H1 (cell line): ENCODE results near the gene CNNM3. TPM values are rescaled to one million over a fixed set of nuclear protein-coding genes. Genes with fewer than 3 reads are reported as not detected.

Experiments
- CTCF ChIA-PET: fragments of 300-600 bp; sonication (Branson Sonifier 250); formaldehyde crosslinking; loops from one replicate; lab custom pipeline; 2021; ENCODE audit not compliant: partially characterized antibody; lab: Charles Lee
- POLR2A ChIA-PET: fragments of 300-600 bp; sonication (Branson Sonifier 250); formaldehyde crosslinking; loops from one replicate; lab custom pipeline; 2021; ENCODE audit warnings: inconsistent platforms; ENCODE audit not compliant: partially characterized antibody; lab: Charles Lee
- DNase-seq, 2 experiments: peaks; one replicate each; pipeline versions ENCODE4 v3.0.0 to v3.0.0-alpha.2; 2010 to 2022; ENCODE audit warnings: low spot score in 2 of 2, low read depth in 1 of 2, mixed read lengths in 1 of 2
- FAIRE-seq: peaks from 2 replicates; lab custom pipeline; 2011; peaks lifted over from hg19 to GRCh38; lab: Jason Lieb, UNC
- H2AFZ ChIP-seq: 2 replicates; pipeline ENCODE4 v1.8.1; 2012; ENCODE audit warnings: low read length, inconsistent platforms
- H2AK5ac ChIP-seq: 2 replicates; pipeline ENCODE4 v1.6.1; 2013; ENCODE audit warnings: low read depth, low read length
- H2BK120ac ChIP-seq: replicated peaks from 2 replicates; pipeline ENCODE3; 2013; ENCODE audit warnings: low read depth, low read length, inconsistent platforms
- H2BK12ac ChIP-seq: 2 replicates; pipeline ENCODE4 v1.6.1; 2013; ENCODE audit warnings: low read depth, low read length
- H2BK15ac ChIP-seq: 2 replicates; pipeline ENCODE4 v1.6.1; 2013; ENCODE audit warnings: low read length
- H2BK20ac ChIP-seq: 2 replicates; pipeline ENCODE4 v1.6.1; 2013; ENCODE audit warnings: low read length
- H2BK5ac ChIP-seq: 2 replicates; pipeline ENCODE4 v1.6.1; 2013; ENCODE audit warnings: low read depth, low read length
- H3K14ac ChIP-seq: 2 replicates; pipeline ENCODE4 v1.6.1; 2013; ENCODE audit warnings: inconsistent platforms; ENCODE audit not compliant: insufficient read length
- H3K18ac ChIP-seq: 2 replicates; pipeline ENCODE4 v1.6.1; 2013; ENCODE audit warnings: low read length; ENCODE audit errors: extremely low read depth
- H3K23ac ChIP-seq: 2 replicates; pipeline ENCODE4 v1.6.1; 2013; ENCODE audit warnings: inconsistent platforms; ENCODE audit not compliant: insufficient read length
- H3K23me2 ChIP-seq: 2 replicates; pipeline ENCODE4 v1.6.1; 2013; ENCODE audit warnings: low read depth, low read length
- H3K27ac ChIP-seq: 2 replicates; pipeline ENCODE4 v1.6.1; 2011; ENCODE audit warnings: low read depth, low read length, inconsistent platforms
- H3K27me3 ChIP-seq, 4 experiments: replicated peaks in 1 of 4; 1 replicate in 1 of 4; 2 replicates in 3 of 4; pipeline versions ENCODE4 v1.6.1 to v1.8.1; 2011 to 2013; ENCODE audit warnings: low read length in 3 of 4, mild to moderate bottlenecking in 3 of 4, inconsistent platforms in 2 of 4, mixed read lengths in 2 of 4, moderate library complexity in 1 of 4; ENCODE audit not compliant: control insufficient read depth in 3 of 4, insufficient read depth in 3 of 4; ENCODE audit errors: extremely low read depth in 1 of 4
- H3K36me3 ChIP-seq, 4 experiments: 2 replicates each; pipeline versions ENCODE4 v1.6.1 to v1.8.1; 2011 to 2013; ENCODE audit warnings: mild to moderate bottlenecking in 4 of 4, low read length in 3 of 4, moderate library complexity in 2 of 4, control low read depth in 1 of 4, inconsistent platforms in 1 of 4; ENCODE audit not compliant: insufficient read depth in 4 of 4, control insufficient read depth in 2 of 4
- H3K4ac ChIP-seq: replicated peaks from 2 replicates; pipeline ENCODE3; 2013; ENCODE audit warnings: low read length, low read depth, mixed read lengths, inconsistent platforms; ENCODE audit not compliant: insufficient read length
- H3K4me1 ChIP-seq, 4 experiments: replicated peaks in 1 of 4; 1 replicate in 1 of 4; 2 replicates in 3 of 4; pipeline versions ENCODE4 v1.6.1 to v1.8.1; 2011 to 2013; ENCODE audit warnings: low read length in 3 of 4, inconsistent platforms in 2 of 4, mixed read lengths in 1 of 4; ENCODE audit not compliant: insufficient read depth in 4 of 4, control insufficient read depth in 3 of 4
- H3K4me2 ChIP-seq, 2 experiments: 2 replicates each; pipeline versions ENCODE4 v1.6.1 to v1.8.1; 2011 to 2013; ENCODE audit warnings: low read depth in 2 of 2, low read length in 2 of 2, control low read depth in 1 of 2, inconsistent platforms in 1 of 2, mild to moderate bottlenecking in 1 of 2; ENCODE audit not compliant: insufficient read depth in 1 of 2
- H3K4me3 ChIP-seq, 4 experiments: fragments of 200-600, 300-600 bp in 1 of 4; sonication (generic), shearing (Covaris generic), sonication (Bioruptor Twin) in 1 of 4; 2 replicates each; pipeline versions ENCODE4 v1.5.1 to v1.8.1; 2011 to 2016; ENCODE audit warnings: low read length in 4 of 4, low read depth in 3 of 4, control low read depth in 2 of 4, inconsistent platforms in 2 of 4, mild to moderate bottlenecking in 2 of 4, mixed read lengths in 1 of 4, moderate library complexity in 1 of 4; ENCODE audit not compliant: insufficient read depth in 2 of 4; ENCODE audit errors: extremely low read depth in 1 of 4
- H3K56ac ChIP-seq: replicated peaks from 2 replicates; pipeline ENCODE3; 2013; ENCODE audit warnings: low read depth, mild to moderate bottlenecking, mixed read lengths, low read length, inconsistent platforms; ENCODE audit not compliant: insufficient read length
- H3K79me1 ChIP-seq: 2 replicates; pipeline ENCODE4 v1.6.1; 2013; ENCODE audit warnings: low read depth, low read length, control low read depth
- H3K79me2 ChIP-seq, 2 experiments: 2 replicates each; pipeline versions ENCODE4 v1.6.1 to v1.8.1; 2012 to 2013; ENCODE audit warnings: low read length in 2 of 2, mild to moderate bottlenecking in 2 of 2, inconsistent platforms in 1 of 2; ENCODE audit not compliant: insufficient read depth in 2 of 2, control insufficient read depth in 1 of 2
- H3K9ac ChIP-seq, 4 experiments: replicated peaks in 1 of 4; 1 replicate in 1 of 4; 2 replicates in 3 of 4; pipeline versions ENCODE4 v1.6.1 to v1.8.1; 2011 to 2013; ENCODE audit warnings: low read depth in 3 of 4, low read length in 3 of 4, control low read depth in 2 of 4, mild to moderate bottlenecking in 2 of 4, moderate library complexity in 2 of 4, inconsistent platforms in 1 of 4; ENCODE audit errors: extremely low read depth in 1 of 4
- H3K9me3 ChIP-seq, 2 experiments: 2 replicates each; pipeline versions ENCODE4 v1.6.1 to v1.8.1; 2012 to 2013; ENCODE audit warnings: mild to moderate bottlenecking in 2 of 2, moderate library complexity in 2 of 2, control low read depth in 1 of 2, inconsistent platforms in 1 of 2, low read depth in 1 of 2, low read length in 1 of 2, mixed read lengths in 1 of 2; ENCODE audit not compliant: insufficient read depth in 2 of 2
- H4K20me1 ChIP-seq, 2 experiments: replicated peaks in 1 of 2; 2 replicates each; pipeline versions ENCODE3 to v1.8.1; 2011 to 2013; ENCODE audit warnings: inconsistent platforms in 2 of 2, low read length in 2 of 2, mild to moderate bottlenecking in 1 of 2; ENCODE audit not compliant: insufficient read depth in 2 of 2, control insufficient read depth in 1 of 2
- H4K5ac ChIP-seq: 2 replicates; pipeline ENCODE4 v1.6.1; 2013; ENCODE audit warnings: low read length, low read depth, mixed read lengths, inconsistent platforms; ENCODE audit not compliant: insufficient read length
- H4K8ac ChIP-seq: 2 replicates; pipeline ENCODE4 v1.8.0; 2013; ENCODE audit warnings: mild to moderate bottlenecking, moderate library complexity, low read length, inconsistent platforms; ENCODE audit not compliant: insufficient read depth; ENCODE audit errors: extremely low read depth
- H4K91ac ChIP-seq: replicated peaks from 2 replicates; pipeline ENCODE3; 2013; ENCODE audit warnings: low read length, mixed read lengths, inconsistent platforms; ENCODE audit not compliant: insufficient read length
- BACH1 ChIP-seq: IDR thresholded peaks from 2 replicates; pipeline ENCODE4 v1.6.1; 2012; ENCODE audit warnings: low read length, improper control_type of control experiment
- BCL11A ChIP-seq, 2 experiments: IDR thresholded peaks; one replicate each; pipeline ENCODE4 v1.6.1; 2011; ENCODE audit warnings: low read depth in 2 of 2, low read length in 2 of 2, mild to moderate bottlenecking in 2 of 2
- CTBP2 ChIP-seq: IDR thresholded peaks from 2 replicates; pipeline ENCODE4 v1.7.0; 2011; ENCODE audit warnings: borderline replicate concordance, mild to moderate bottlenecking, moderate library complexity, mixed read lengths, low read length; ENCODE audit not compliant: insufficient read depth, insufficient read length
- HDAC2 ChIP-seq, 2 experiments: fragments of 300-600 bp in 1 of 2; sonication (generic) in 1 of 2; IDR thresholded peaks; 2 replicates each; pipeline ENCODE4 v1.6.1; 2011 to 2012; ENCODE audit warnings: low read depth in 2 of 2, low read length in 2 of 2, mild to moderate bottlenecking in 2 of 2, moderate library complexity in 2 of 2, borderline replicate concordance in 1 of 2, inconsistent platforms in 1 of 2
- MAFK ChIP-seq: IDR thresholded peaks from 2 replicates; pipeline ENCODE4 v1.6.1; 2012; ENCODE audit warnings: low read depth, mild to moderate bottlenecking, improper control_type of control experiment, low read length
- NRF1 ChIP-seq: IDR thresholded peaks from 2 replicates; pipeline ENCODE4 v1.6.1; 2011; ENCODE audit warnings: mild to moderate bottlenecking, low read depth, low read length, improper control_type of control experiment
- SIN3A ChIP-seq, 2 experiments: IDR thresholded peaks in 1 of 2; conservative IDR thresholded peaks in 1 of 2; 2 replicates each; pipeline ENCODE4 v1.6.1; 2011 to 2012; ENCODE audit warnings: low read length in 2 of 2, improper control_type of control experiment in 1 of 2, low read depth in 1 of 2, mild to moderate bottlenecking in 1 of 2
- TEAD4 ChIP-seq: IDR thresholded peaks from 2 replicates; pipeline ENCODE4 v1.6.1; 2012; ENCODE audit warnings: low read depth, low read length, inconsistent platforms, mixed read lengths
- ZNF274 ChIP-seq: IDR thresholded peaks from 2 replicates; pipeline ENCODE4 v1.7.0; 2012; ENCODE audit warnings: low read length, borderline replicate concordance; ENCODE audit errors: extremely low read depth
- WGBS, 2 experiments: shearing (Covaris generic) in 1 of 2; methylation state at CpG; one replicate each; pipeline versions ENCODE4 v1.1.6 to v1.1.7; 2013 to 2015; ENCODE audit warnings: low lambda C conversion rate in 2 of 2, mixed read lengths in 2 of 2, inconsistent platforms in 1 of 2, low coverage in 1 of 2, missing lambda C conversion rate in 1 of 2; ENCODE audit not compliant: insufficient replicate concordance in 2 of 2, insufficient coverage in 1 of 2, insufficient read length in 1 of 2; ENCODE audit errors: extremely low coverage in 1 of 2, missing lambda C conversion rate in 1 of 2; 5-methylcytosine and 5-hydroxymethylcytosine counted together
- polyA plus RNA-seq, 7 experiments: library from polyadenylated mRNA; depleted of rRNA in 3 of 7; stranded (reverse) in 5 of 7; unstranded in 2 of 7; fragments of >200 nt in 5 of 7; fragments of 200-250 nt in 2 of 7; gene quantifications; 1 replicate in 5 of 7; 2 replicates in 1 of 7; 4 replicates in 1 of 7; pipeline versions ENCODE4 v1.2.1 to v1.2.3, GENCODE V29; 2011 to 2013; ENCODE audit warnings: missing spikeins in 2 of 7, mixed read lengths in 2 of 7
- total RNA-seq: library from RNA; stranded (reverse); fragmentation: NEBNext Ultra II Directional; extraction: Animal tissue kit (Norgen Biotek cat#: 25700); gene quantifications from 2 replicates; pipeline ENCODE4 v1.2.1, GENCODE V29; 2021
- TF ChIP-seq, protein P1 (sequence below), 3 experiments: IDR thresholded peaks; 1 replicate in 2 of 3; 2 replicates in 1 of 3; pipeline versions ENCODE4 v1.5.1 to v1.6.1; 2011; ENCODE audit warnings: low read length in 3 of 3, mild to moderate bottlenecking in 3 of 3, inconsistent platforms in 2 of 3, low read depth in 1 of 3, moderate library complexity in 1 of 3; ENCODE audit not compliant: insufficient read depth in 1 of 3; ENCODE audit errors: control extremely low read depth in 1 of 3

CNNM3 gene
- total and polyA plus RNA-seq, 2 of the 8 experiments (the other 6 are each of a cell fraction or from before 2014, with no cell fraction given), result 29.1 to 29.2 TPM

DNA sequence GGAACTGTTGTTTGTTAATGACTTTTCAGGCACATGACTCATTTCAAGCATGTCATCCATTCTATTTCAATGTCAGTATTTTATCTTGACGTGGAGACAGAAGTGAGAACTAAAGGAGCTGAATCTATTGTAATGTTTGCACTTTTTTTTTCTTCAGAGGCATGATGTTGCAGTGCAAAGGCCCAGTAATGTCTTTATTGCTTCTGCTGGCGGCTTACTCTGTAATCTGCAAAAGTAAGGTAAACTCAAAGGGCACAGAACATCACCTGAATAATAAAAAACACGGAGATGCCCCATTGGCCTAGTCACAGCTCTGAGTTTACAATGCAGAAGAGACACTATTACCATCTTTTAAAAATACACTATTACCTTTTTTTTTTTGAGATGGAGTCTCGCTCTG lies 2.4 kb upstream of the CNNM3 start:
- no peak for FAIRE-seq
- no peak for TF ChIP-seq NRF1
- TF ChIP-seq CTBP2, result no peak
- no peak for TF ChIP-seq BACH1
- no peak for TF ChIP-seq TEAD4
- TF ChIP-seq, protein P1, sequence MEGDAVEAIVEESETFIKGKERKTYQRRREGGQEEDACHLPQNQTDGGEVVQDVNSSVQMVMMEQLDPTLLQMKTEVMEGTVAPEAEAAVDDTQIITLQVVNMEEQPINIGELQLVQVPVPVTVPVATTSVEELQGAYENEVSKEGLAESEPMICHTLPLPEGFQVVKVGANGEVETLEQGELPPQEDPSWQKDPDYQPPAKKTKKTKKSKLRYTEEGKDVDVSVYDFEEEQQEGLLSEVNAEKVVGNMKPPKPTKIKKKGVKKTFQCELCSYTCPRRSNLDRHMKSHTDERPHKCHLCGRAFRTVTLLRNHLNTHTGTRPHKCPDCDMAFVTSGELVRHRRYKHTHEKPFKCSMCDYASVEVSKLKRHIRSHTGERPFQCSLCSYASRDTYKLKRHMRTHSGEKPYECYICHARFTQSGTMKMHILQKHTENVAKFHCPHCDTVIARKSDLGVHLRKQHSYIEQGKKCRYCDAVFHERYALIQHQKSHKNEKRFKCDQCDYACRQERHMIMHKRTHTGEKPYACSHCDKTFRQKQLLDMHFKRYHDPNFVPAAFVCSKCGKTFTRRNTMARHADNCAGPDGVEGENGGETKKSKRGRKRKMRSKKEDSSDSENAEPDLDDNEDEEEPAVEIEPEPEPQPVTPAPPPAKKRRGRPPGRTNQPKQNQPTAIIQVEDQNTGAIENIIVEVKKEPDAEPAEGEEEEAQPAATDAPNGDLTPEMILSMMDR (IDR thresholded peaks at IDR 0.05; ENCODE audit: control extremely low read depth in 1 of 3, insufficient read depth in 1 of 3, low read depth in 1 of 3, low read length in 3 of 3), result no peak
- no peak for TF ChIP-seq HDAC2 (IDR thresholded peaks at IDR 0.05; ENCODE audit: borderline replicate concordance in 1 of 2, low read depth in 2 of 2, low read length in 2 of 2)
- TF ChIP-seq BCL11A (IDR thresholded peaks at IDR 0.05; ENCODE audit: low read depth in 2 of 2, low read length in 2 of 2), result no peak
- TF ChIP-seq ZNF274, result no peak
- TF ChIP-seq SIN3A (conservative IDR thresholded peaks at IDR 0.05 in 1 of 2, IDR thresholded peaks at IDR 0.05 in 1 of 2; ENCODE audit: low read depth in 1 of 2, low read length in 2 of 2), result no peak
- TF ChIP-seq MAFK, result no peak

More for the DNA sequence above, 2.4 kb upstream of the CNNM3 start:
- Histone ChIP-seq H4K8ac (no peak overlapping the region), H2AFZ (no peak overlapping the region), H3K4ac (no peak overlapping the region), H4K5ac (no peak overlapping the region), H3K36me3 (no peaks in the 10 kb centered on the region), H3K23me2 (peaks cover 17% of the 10 kb centered on the region), H3K18ac (no peak overlapping the region), H3K79me1 (peaks cover 15% of the 10 kb centered on the region), H2BK5ac (no peak overlapping the region), H3K79me2 (peaks cover 3 to 17% of the 10 kb centered on the region in 2 experiments; a peak in 3 of 4 replicates), H3K4me2 (no peak overlapping the region), H2BK20ac (no peak overlapping the region), H3K9ac (no peak overlapping the region), H2AK5ac (no peak overlapping the region), H2BK12ac (no peak overlapping the region), H3K27me3 (no peaks in the 10 kb centered on the region; a peak in 1 of 7 replicates), H3K4me3 (no peak overlapping the region), H3K27ac (no peak overlapping the region), H3K56ac (no peak overlapping the region), H3K9me3 (no peaks in the 10 kb centered on the region), H2BK120ac (no peak overlapping the region), H3K23ac (no peak overlapping the region), H3K14ac (no peak overlapping the region), H2BK15ac (no peak overlapping the region), H4K91ac (no peak overlapping the region), H3K4me1 (peaks cover 0 to 10% (median 10%) of the 10 kb centered on the region in 4 experiments; a peak in 6 of 7 replicates), H4K20me1 (peaks cover 9 to 13% of the 10 kb centered on the region in 2 experiments)
- POLR2A ChIA-PET, result interaction anchor here (1.0 to 1.8 kb wide), 4 partner anchors 8 to 284 kb away, joined by 3 to 8 read pairs (median 3); no protein-coding TSS in a partner anchor
- CTCF ChIA-PET, result interaction anchor here (0.6 to 3.4 kb wide), 5 partner anchors 29 to 1191 kb away, joined by 3 to 14 read pairs (median 5); partner anchors contain the start of gene CNNM4
- DNase-seq, result no peak
- WGBS, 2 experiments, result 92% methylated on average over 4 of the region's 4 CpGs; no CpG with 5 or more reads in 1 of the 2 experiments
